K562 (cell line): Measurements from ENCODE around the gene LTBR. TPM values are rescaled to one million over a fixed set of nuclear protein-coding genes. Genes with fewer than 3 reads are reported as not detected.

ENCODE experiments used
- ATAC-seq: fragments of 200-7000 bp; cut with Tn5 transposase; 3 replicates; pipeline ENCODE4 v1.9.1; 2020; ENCODE audit warnings: moderate library complexity
- BruUV-seq: library from RNA; stranded (reverse); fragments of 400-500 nt; replicated peaks from 2 replicates; lab custom pipeline; 2021; lab: Mats Ljungman, UMichigan
- CTCF ChIA-PET: fragments of 300-600 bp; formaldehyde crosslinking; extraction: SDS; loops from one replicate; lab custom pipeline; 2021; ENCODE audit warnings: low intra/inter-chr PET ratio; lab: Yijun Ruan, JAX
- POLR2A ChIA-PET: fragments of 300-600, 350-650 bp; sonication (Branson Sonifier 250); formaldehyde crosslinking; extraction: SDS; loops from one replicate; lab custom pipeline; 2021; ENCODE audit warnings: antibody characterized with exemption, inconsistent platforms; lab: Yijun Ruan, JAX
- DNase-seq, 4 experiments: peaks; one replicate each; pipeline versions ENCODE4 v3.0.0 to v3.0.0-alpha.2; 2011 to 2018; ENCODE audit warnings: low spot score in 3 of 4, mixed read lengths in 3 of 4; ENCODE audit errors: extremely low read depth in 1 of 4
- FAIRE-seq: peaks from 2 replicates; lab custom pipeline; 2011; peaks lifted over from hg19 to GRCh38; lab: Jason Lieb, UNC
- H2AFZ ChIP-seq: 2 replicates; pipeline ENCODE4 v1.6.0; 2011; ENCODE audit warnings: low read depth, low read length, control low read depth, inconsistent platforms
- H3K27ac ChIP-seq: fragments of 200-600 bp; 3 replicates; pipeline ENCODE4 v1.8.0; 2011; ENCODE audit warnings: low read depth, mild to moderate bottlenecking, control low read depth, inconsistent platforms, low read length, moderate library complexity, mixed read lengths; ENCODE audit errors: extremely low read depth
- H3K27me3 ChIP-seq, 2 experiments: fragments of 300-600 bp in 1 of 2; 2 replicates in 1 of 2; 3 replicates in 1 of 2; pipeline versions ENCODE4 v1.6.0 to v1.8.0; 2011; ENCODE audit warnings: inconsistent platforms in 2 of 2, low read length in 2 of 2, mild to moderate bottlenecking in 1 of 2, mixed read lengths in 1 of 2, moderate library complexity in 1 of 2; ENCODE audit not compliant: control insufficient read depth in 2 of 2, insufficient read depth in 2 of 2
- H3K36me3 ChIP-seq: fragments of 300-600 bp; 3 replicates; pipeline ENCODE4 v1.8.0; 2011; ENCODE audit warnings: mild to moderate bottlenecking, low read length, inconsistent platforms; ENCODE audit not compliant: control insufficient read depth, insufficient read depth
- H3K4me1 ChIP-seq, 2 experiments: fragments of 200-600 bp in 1 of 2; replicated peaks in 1 of 2; 2 replicates in 1 of 2; 3 replicates in 1 of 2; pipeline versions ENCODE4 v1.5.1 to v1.8.0; 2011; ENCODE audit warnings: inconsistent platforms in 2 of 2, low read length in 2 of 2, mild to moderate bottlenecking in 1 of 2, mixed read lengths in 1 of 2, moderate library complexity in 1 of 2; ENCODE audit not compliant: control insufficient read depth in 2 of 2, insufficient read depth in 2 of 2
- H3K4me2 ChIP-seq: 2 replicates; pipeline ENCODE4 v1.6.1; 2011; ENCODE audit warnings: low read length, control low read depth, inconsistent platforms, mixed read lengths; ENCODE audit not compliant: insufficient read depth
- H3K4me3 ChIP-seq: fragments of 200-600 bp; sonication (generic), shearing (Covaris generic); 2 replicates; pipeline ENCODE4 v1.5.1; 2016; ENCODE audit warnings: control low read depth, inconsistent platforms
- H3K79me2 ChIP-seq: fragments of 200-600 bp; 3 replicates; pipeline ENCODE4 v1.8.0; 2011; ENCODE audit warnings: low read length, inconsistent platforms; ENCODE audit not compliant: control insufficient read depth, insufficient read depth
- H3K9ac ChIP-seq, 2 experiments: 2 replicates each; pipeline versions ENCODE4 v1.6.0 to v1.6.1; 2011; ENCODE audit warnings: low read depth in 2 of 2, low read length in 2 of 2, control low read depth in 1 of 2, inconsistent platforms in 1 of 2, mild to moderate bottlenecking in 1 of 2, mixed read lengths in 1 of 2; ENCODE audit not compliant: insufficient read depth in 1 of 2
- H3K9me1 ChIP-seq: one replicate; pipeline ENCODE4 v1.6.0; 2011; ENCODE audit warnings: inconsistent platforms, mild to moderate bottlenecking, low read length, moderate library complexity; ENCODE audit not compliant: control insufficient read depth, insufficient read depth
- H3K9me3 ChIP-seq: replicated peaks from 2 replicates; pipeline ENCODE4 v1.5.1; 2011; ENCODE audit warnings: low read depth, low read length, inconsistent platforms; ENCODE audit not compliant: control insufficient read depth, insufficient read depth
- H4K20me1 ChIP-seq: replicated peaks from 2 replicates; pipeline ENCODE4 v1.6.1; 2011; ENCODE audit warnings: low read length, inconsistent platforms, mixed read lengths; ENCODE audit not compliant: control insufficient read depth, insufficient read depth
- ELK3 ChIP-seq: fragments of 450-650 bp; formaldehyde crosslinking; IDR thresholded peaks from 2 replicates; pipeline ENCODE4 v1.4.0; 2020; ENCODE audit warnings: mild to moderate bottlenecking
- JUNB ChIP-seq: fragments of 450-650 bp; formaldehyde crosslinking; conservative IDR thresholded peaks from 2 replicates; pipeline ENCODE4 v1.4.0; 2020; ENCODE audit warnings: mild to moderate bottlenecking
- MLX ChIP-seq, 2 experiments: fragments of 450-650 bp in 1 of 2; sonication (generic) in 1 of 2; formaldehyde crosslinking; conservative IDR thresholded peaks; 2 replicates each; pipeline versions ENCODE4 v1.4.0 to v1.8.1; 2020 to 2022; ENCODE audit warnings: mild to moderate bottlenecking in 1 of 2, missing genetic modification reagents in 1 of 2
- NFRKB ChIP-seq: fragments of 450-650 bp; IDR thresholded peaks from 2 replicates; pipeline ENCODE4 v1.6.1; 2016; ENCODE audit warnings: low read depth
- NR2C2 ChIP-seq, 2 experiments: fragments of 200-800 bp in 1 of 2; sonication (Bioruptor generic) in 1 of 2; sonication (generic) in 1 of 2; formaldehyde crosslinking in 1 of 2; IDR thresholded peaks; 2 replicates each; pipeline versions ENCODE4 v1.6.1 to v1.8.0; 2016 to 2022; ENCODE audit warnings: mild to moderate bottlenecking in 1 of 2, missing compliant biosample characterization in 1 of 2, missing genetic modification characterization in 1 of 2, missing genetic modification reagents in 1 of 2
- RBM25 ChIP-seq: fragments of 200-400 bp; formaldehyde crosslinking; IDR thresholded peaks from 2 replicates; pipeline ENCODE4 v1.6.1; 2018; ENCODE audit warnings: low read length, low read depth, moderate library complexity; ENCODE audit not compliant: severe bottlenecking
- RFX5 ChIP-seq: IDR thresholded peaks from 2 replicates; pipeline ENCODE4 v1.6.1; 2011; ENCODE audit warnings: low read depth, mild to moderate bottlenecking, improper control_type of control experiment, low read length
- TSC22D4 ChIP-seq: fragments of 450-650 bp; IDR thresholded peaks from 2 replicates; pipeline ENCODE4 v1.6.1; 2016; ENCODE audit warnings: missing genetic modification characterization, missing biosample characterization, control low read depth
- WGBS: fragments of 100-300 bp; shearing (Covaris generic); methylation state at CpG from one replicate; pipeline ENCODE4 v1.1.6; 2016; ENCODE audit warnings: low coverage, mixed read lengths; ENCODE audit not compliant: insufficient coverage; ENCODE audit errors: missing lambda C conversion rate; 5-methylcytosine and 5-hydroxymethylcytosine counted together
- in situ Hi-C: fragments of 300-500 bp; cut with MboI; formaldehyde crosslinking; loops from 4 replicates; pipeline ENCODE4 v1.15.0; 2018; ENCODE audit warnings: inconsistent platforms, mixed read lengths
- intact Hi-C: fragments of 100-400 bp; cut with micrococcal nuclease; formaldehyde crosslinking; loops from 2 replicates; pipeline ENCODE4 v1.14.2; 2022
- polyA plus RNA-seq, 8 experiments: library from polyadenylated mRNA; depleted of rRNA in 4 of 8; stranded (reverse) in 5 of 8; unstranded in 3 of 8; fragments of >200 nt; fragmentation: Nextera tagmentation in 2 of 8; fragmentation: Illumina TruSeq in 1 of 8; extraction: Ambion mirVana in 2 of 8; extraction: Trizol in 1 of 8; gene quantifications; 2 replicates each; pipeline versions ENCODE4 v1.2.1 to v1.2.3, GENCODE V29; 2011 to 2014; ENCODE audit warnings: inconsistent platforms in 1 of 8, missing spikeins in 1 of 8
- total RNA-seq, 7 experiments: library from RNA; depleted of rRNA in 6 of 7; stranded (reverse); fragments of >200 nt in 6 of 7; fragmentation: Illumina TruSeq in 2 of 7; extraction: Trizol in 2 of 7; gene quantifications; 2 replicates each; pipeline versions ENCODE4 v1.2.1 to v1.2.3, GENCODE V29; 2011 to 2021; ENCODE audit warnings: low replicate concordance in 1 of 7

Gene LTBR
- total and polyA plus RNA-seq, 9 of the 15 experiments (the other 6 are each of a cell fraction or from before 2014, with no cell fraction given) = 0.96 to 69.0 (median 35.3) TPM

- Histone ChIP-seq H2AFZ (no peak overlapping the region), H3K79me2 (no peaks in the 10 kb centered on the region), H3K4me3 (no peak overlapping the region), H3K9ac (no peak overlapping the region), H3K9me3 (no peaks in the 10 kb centered on the region), H3K27me3 (no peaks in the 10 kb centered on the region), H4K20me1 (no peaks in the 10 kb centered on the region), H3K36me3 (no peaks in the 10 kb centered on the region), H3K9me1 (no peaks in the 10 kb centered on the region), H3K27ac (no peak overlapping the region), H3K4me2 (no peak overlapping the region), H3K4me1 (peaks cover 12 to 20% of the 10 kb centered on the region in 2 experiments; a peak in 4 of 5 replicates)
- no peak for FAIRE-seq
- WGBS = 43% methylated on average over 3 of the region's 3 CpGs
- ATAC-seq = no peak
- POLR2A ChIA-PET = no interaction called here
- intact Hi-C loops = no loop called here
- DNase-seq = no peak
- BruUV-seq = no TSS peak
- CTCF ChIA-PET = no interaction called here
- TF ChIP-seq ELK3 (CRISPR knock-in tag) (no peak), NFRKB (no peak), RFX5 (no peak), JUNB (CRISPR knock-in tag) (no peak), TSC22D4 (tag) (no peak), RBM25 (no peak), MLX (CRISPR knock-in tag; conservative IDR thresholded peaks at IDR 0.05) (no peak), NR2C2 (CRISPR knock-in tag; IDR thresholded peaks at IDR 0.05) (no peak), NR2C2 (tag; IDR thresholded peaks at IDR 0.05) (no peak)
- in situ Hi-C loops = no loop called here
These were observed 44.4 kb downstream of the LTBR start for GRCh38 chr12:6428326-6428725.
